Activated CD8-positive, alpha-beta memory T cell treated with anti-CD3 and anti-CD28 coated beads, Interleukin-2, amount 10 ng/mL, durations not matched to agents 7 days and 5 days (primary cell): ENCODE data around the gene FAM193B. TPM values are rescaled to one million over a fixed set of nuclear protein-coding genes. Genes with fewer than 3 reads are reported as not detected.

Experiments
- total RNA-seq, 2 experiments: library from RNA; stranded (reverse); gene quantifications; one replicate each; pipeline ENCODE4 v1.2.3, GENCODE V29; 2021

Gene FAM193B
- total RNA-seq, 2 experiments from 2014 or later: 77.5 to 116 TPM

Other genes with a start within 250 kb of the FAM193B start
- 100 to 1,000 TPM in 1 of 2 experiments, 10 to 100 TPM in 1; 60.2 to 117 TPM for gene MXD3, start 242.7 kb downstream of the FAM193B start, total RNA-seq
- gene LMAN2, start 202.9 kb downstream of the FAM193B start, total RNA-seq: 100 to 1,000 TPM; 133 to 140 TPM
- gene RGS14, start 196.6 kb downstream of the FAM193B start, total RNA-seq: 10 to 100 TPM; 52.3 to 93.0 TPM
- under 1 TPM; 0.19 to 0.85 TPM for gene SLC34A1, start 170.1 kb downstream of the FAM193B start, total RNA-seq
- gene PFN3, start 153.9 kb downstream of the FAM193B start, total RNA-seq: not detected
- gene F12, start 145.0 kb downstream of the FAM193B start, total RNA-seq: 1 to 10 TPM; 1.3 to 2.2 TPM
- 100 to 1,000 TPM; 112 to 159 TPM for gene GRK6, start 127.9 kb downstream of the FAM193B start, total RNA-seq
- 1 to 10 TPM; 3.1 to 5.3 TPM for gene PRR7, start 107.7 kb downstream of the FAM193B start, total RNA-seq
- 100 to 1,000 TPM in 1 of 2 experiments, 10 to 100 TPM in 1; 81.5 to 128 TPM for gene DBN1, start 80.9 kb downstream of the FAM193B start, total RNA-seq
- 10 to 100 TPM; 72.9 to 81.2 TPM for gene PDLIM7, start 57.0 kb downstream of the FAM193B start, total RNA-seq
- gene DOK3, start 44.7 kb downstream of the FAM193B start, total RNA-seq: 1 to 10 TPM; 3.3 to 5.7 TPM
- gene DDX41, start 37.6 kb downstream of the FAM193B start, total RNA-seq: 100 to 1,000 TPM; 126 to 130 TPM
- 100 to 1,000 TPM in 1 of 2 experiments, 10 to 100 TPM in 1; 99.9 to 111 TPM for gene TMED9, start 37.6 kb upstream of the FAM193B start, total RNA-seq
- 10 to 100 TPM; 16.8 to 17.2 TPM for gene B4GALT7, start 45.6 kb upstream of the FAM193B start, total RNA-seq
- gene FAM153A, start 228.3 kb upstream of the FAM193B start, total RNA-seq: 1 to 10 TPM in 1 of 2 experiments, under 1 TPM in 1; 0.54 to 6.9 TPM